Smooth muscle cell (in vitro differentiated cells): Measurements from ENCODE around the gene ACVR1C. TPM values are rescaled to one million over a fixed set of nuclear protein-coding genes. Genes with fewer than 3 reads are reported as not detected.

Experiments used
- DNase-seq: peaks from one replicate; lab custom pipeline; 2025; ENCODE audit not compliant: unreplicated experiment; lab: John Stamatoyannopoulos, UW
- H2AFZ ChIP-seq: fragments of 200-600 bp; sonication (generic); 2 replicates; pipeline ENCODE4 v1.6.0; 2016; ENCODE audit warnings: antibody characterized with exemption, low read depth, mild to moderate bottlenecking
- H3F3A ChIP-seq: fragments of 200-600 bp; sonication (generic); 2 replicates; pipeline ENCODE4 v1.6.0; 2017; ENCODE audit warnings: antibody characterized with exemption, low read depth
- H3K27ac ChIP-seq: fragments of 200-600 bp; sonication (generic); 2 replicates; pipeline ENCODE4 v1.5.1; 2016; ENCODE audit warnings: low read depth, mild to moderate bottlenecking
- H3K27me3 ChIP-seq: fragments of 200-600 bp; sonication (generic); 2 replicates; pipeline ENCODE4 v1.6.1; 2016; ENCODE audit warnings: low read depth, mild to moderate bottlenecking
- H3K36me3 ChIP-seq: fragments of 200-600 bp; sonication (generic); 2 replicates; pipeline ENCODE4 v1.5.1; 2016; ENCODE audit warnings: low read depth
- H3K4me1 ChIP-seq: fragments of 200-600 bp; sonication (generic); 2 replicates; pipeline ENCODE4 v1.5.1; 2016; ENCODE audit warnings: low read depth
- H3K4me2 ChIP-seq: fragments of 200-600 bp; sonication (generic); 2 replicates; pipeline ENCODE4 v1.6.0; 2016; ENCODE audit warnings: mild to moderate bottlenecking
- H3K4me3 ChIP-seq: fragments of 200-600 bp; sonication (generic); 2 replicates; pipeline ENCODE4 v1.5.1; 2016; ENCODE audit warnings: mild to moderate bottlenecking
- H3K79me2 ChIP-seq: fragments of 200-600 bp; sonication (generic); 2 replicates; pipeline ENCODE4 v1.6.0; 2016; ENCODE audit warnings: low read depth, mild to moderate bottlenecking
- H3K9ac ChIP-seq: fragments of 200-600 bp; sonication (generic); 2 replicates; pipeline ENCODE4 v1.6.0; 2016; ENCODE audit warnings: low read depth
- H3K9me3 ChIP-seq: fragments of 200-600 bp; sonication (generic); replicated peaks from 2 replicates; pipeline ENCODE4 v1.5.1; 2016; ENCODE audit warnings: low read depth
- H4K20me1 ChIP-seq: fragments of 200-600 bp; sonication (generic); 2 replicates; pipeline ENCODE4 v1.6.0; 2016; ENCODE audit warnings: low read depth
- WGBS: methylation state at CpG from one replicate; pipeline ENCODE4 v1.1.7; 2016; ENCODE audit warnings: low lambda C conversion rate; 5-methylcytosine and 5-hydroxymethylcytosine counted together
- polyA plus RNA-seq: library from polyadenylated mRNA; unstranded; fragments of >200 nt; fragmentation: Nextera tagmentation; extraction: Ambion mirVana; gene quantifications from 2 replicates; pipeline ENCODE4 v1.2.1, GENCODE V29; 2016
- total RNA-seq: library from RNA; depleted of rRNA; stranded (reverse); fragments of >200 nt; gene quantifications from 2 replicates; pipeline ENCODE4 v1.2.3, GENCODE V29; 2014
- TF ChIP-seq, protein P1 (sequence below): fragments of 200-600 bp; sonication (generic); IDR thresholded peaks from 2 replicates; pipeline ENCODE4 v1.5.1; 2017; ENCODE audit warnings: borderline replicate concordance, mild to moderate bottlenecking, antibody characterized with exemption; ENCODE audit not compliant: insufficient read depth, poor library complexity, severe bottlenecking

Gene ACVR1C
- total and polyA plus RNA-seq, 2 experiments from 2014 or later = 0.36 TPM; not detected in 1

DNA sequence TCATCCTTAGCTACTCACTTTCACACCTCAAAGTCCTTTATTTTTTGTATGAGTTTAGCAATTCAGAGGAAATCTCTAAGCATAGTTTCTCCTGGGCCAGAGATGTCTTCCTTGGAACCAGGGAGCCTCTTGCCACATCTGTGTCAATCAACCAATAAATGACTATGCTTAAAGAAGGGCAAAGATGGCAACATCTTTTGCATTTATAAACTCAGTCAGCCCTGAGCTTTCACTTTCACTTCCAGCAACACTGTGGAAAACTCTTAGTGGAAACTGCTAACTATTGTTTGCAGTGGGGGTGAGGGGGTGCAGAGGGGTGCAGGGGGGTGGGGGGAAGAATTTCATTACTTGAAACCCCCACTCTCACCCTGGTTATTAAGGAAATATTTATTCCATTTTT, 3.4 kb downstream of the ACVR1C start:
- no peak overlapping the region for H3K4me3 ChIP-seq
- H3K36me3 ChIP-seq = no peaks in the 10 kb centered on the region
- H2AFZ ChIP-seq = no peak overlapping the region
- peaks cover 8% of the 10 kb centered on the region for H3K4me1 ChIP-seq
- H4K20me1 ChIP-seq = no peaks in the 10 kb centered on the region
- no peak for DNase-seq
- no peaks in the 10 kb centered on the region for H3K79me2 ChIP-seq
- no peak overlapping the region for H3K4me2 ChIP-seq
- no peaks in the 10 kb centered on the region for H3K9me3 ChIP-seq
- H3F3A ChIP-seq = no peaks in the 10 kb centered on the region
- H3K9ac ChIP-seq = no peak overlapping the region
- H3K27me3 ChIP-seq = peaks cover 45% of the 10 kb centered on the region
- TF ChIP-seq, protein P1, sequence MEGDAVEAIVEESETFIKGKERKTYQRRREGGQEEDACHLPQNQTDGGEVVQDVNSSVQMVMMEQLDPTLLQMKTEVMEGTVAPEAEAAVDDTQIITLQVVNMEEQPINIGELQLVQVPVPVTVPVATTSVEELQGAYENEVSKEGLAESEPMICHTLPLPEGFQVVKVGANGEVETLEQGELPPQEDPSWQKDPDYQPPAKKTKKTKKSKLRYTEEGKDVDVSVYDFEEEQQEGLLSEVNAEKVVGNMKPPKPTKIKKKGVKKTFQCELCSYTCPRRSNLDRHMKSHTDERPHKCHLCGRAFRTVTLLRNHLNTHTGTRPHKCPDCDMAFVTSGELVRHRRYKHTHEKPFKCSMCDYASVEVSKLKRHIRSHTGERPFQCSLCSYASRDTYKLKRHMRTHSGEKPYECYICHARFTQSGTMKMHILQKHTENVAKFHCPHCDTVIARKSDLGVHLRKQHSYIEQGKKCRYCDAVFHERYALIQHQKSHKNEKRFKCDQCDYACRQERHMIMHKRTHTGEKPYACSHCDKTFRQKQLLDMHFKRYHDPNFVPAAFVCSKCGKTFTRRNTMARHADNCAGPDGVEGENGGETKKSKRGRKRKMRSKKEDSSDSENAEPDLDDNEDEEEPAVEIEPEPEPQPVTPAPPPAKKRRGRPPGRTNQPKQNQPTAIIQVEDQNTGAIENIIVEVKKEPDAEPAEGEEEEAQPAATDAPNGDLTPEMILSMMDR = no peak
- H3K27ac ChIP-seq = no peak overlapping the region

DNA sequence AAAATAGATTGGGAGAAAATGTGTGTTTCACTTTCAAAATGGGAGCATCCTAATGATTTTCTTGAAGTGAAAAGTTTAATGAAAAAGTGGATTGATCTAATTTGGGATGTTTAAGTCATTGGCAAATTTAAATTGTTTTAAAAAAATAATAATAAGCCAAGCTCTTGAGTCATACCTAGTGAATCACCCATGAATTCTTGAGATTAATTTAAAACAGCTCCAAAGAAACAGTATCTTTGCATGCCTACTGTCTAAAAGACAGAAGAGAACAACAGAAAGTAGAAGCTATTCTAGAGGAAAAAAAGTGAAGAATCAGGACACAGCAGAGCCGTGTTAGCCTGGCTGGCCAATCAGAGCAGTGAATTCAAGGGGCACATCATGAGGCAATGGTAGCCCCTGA, 7.7 kb downstream of the ACVR1C start:
- no peaks in the 10 kb centered on the region for H4K20me1 ChIP-seq
- H3K79me2 ChIP-seq = no peaks in the 10 kb centered on the region
- no peak for DNase-seq
- no peak overlapping the region for H3K9ac ChIP-seq
- no peak overlapping the region for H3K4me3 ChIP-seq
- no peaks in the 10 kb centered on the region for H3K4me1 ChIP-seq
- H3K9me3 ChIP-seq = no peaks in the 10 kb centered on the region
- peaks cover 37% of the 10 kb centered on the region for H3K27me3 ChIP-seq
- H3K27ac ChIP-seq = no peak overlapping the region
- H3K4me2 ChIP-seq = no peak overlapping the region
- no peak overlapping the region for H2AFZ ChIP-seq
- no peaks in the 10 kb centered on the region for H3K36me3 ChIP-seq
- no peaks in the 10 kb centered on the region for H3F3A ChIP-seq
- TF ChIP-seq, protein P1 = no peak
- 75% methylated on average over 1 of the region's 1 CpG for WGBS

DNA sequence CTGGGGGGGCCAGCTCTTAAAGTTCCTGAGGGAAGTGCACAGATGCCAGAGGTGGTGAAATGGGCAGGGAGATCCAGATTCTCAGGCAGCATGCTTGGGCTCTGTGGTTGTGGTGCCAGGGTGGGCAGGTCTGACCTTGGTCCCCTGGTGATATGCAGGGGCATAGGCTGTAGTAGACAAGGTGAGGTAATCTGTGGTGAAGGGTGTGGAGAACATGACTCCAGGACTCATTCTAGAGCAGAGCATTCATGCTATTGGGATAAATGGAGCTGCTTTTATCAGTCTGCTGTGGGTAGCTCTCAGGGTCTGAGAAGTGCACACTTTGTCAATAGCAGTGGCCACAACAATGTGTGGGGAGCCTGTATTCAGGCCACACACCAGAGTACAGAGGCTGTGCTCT, 16.9 kb downstream of the ACVR1C start:
- Histone ChIP-seq H3K9me3 (no peaks in the 10 kb centered on the region), H3K27ac (no peak overlapping the region), H3K27me3 (peaks cover 25% of the 10 kb centered on the region), H3K4me2 (no peak overlapping the region), H3K4me1 (no peaks in the 10 kb centered on the region), H2AFZ (no peak overlapping the region), H3K79me2 (no peaks in the 10 kb centered on the region), H3K4me3 (no peak overlapping the region), H3F3A (no peaks in the 10 kb centered on the region), H3K36me3 (no peaks in the 10 kb centered on the region), H4K20me1 (no peaks in the 10 kb centered on the region), H3K9ac (no peak overlapping the region)
- no peak for DNase-seq
- TF ChIP-seq, protein P1 = no peak

DNA sequence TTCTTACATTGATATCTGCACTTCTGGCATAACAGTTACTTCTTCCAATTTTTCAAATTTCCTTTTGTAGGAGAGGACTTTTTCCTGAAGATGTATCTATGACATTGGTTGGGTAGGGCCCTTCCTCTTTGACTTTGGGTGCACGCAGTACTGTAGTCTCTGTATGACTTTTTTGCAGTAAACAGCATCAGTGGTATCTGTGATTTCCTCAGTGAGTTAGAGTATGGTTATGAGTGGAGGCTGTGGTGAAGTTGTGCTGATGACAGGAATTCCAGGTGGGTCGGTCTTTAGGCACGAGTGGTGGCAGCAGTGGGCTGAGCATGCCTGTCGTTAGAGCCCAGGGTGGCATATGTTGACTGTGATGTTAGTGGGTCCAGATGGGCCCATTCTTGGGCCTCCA, 17.6 kb downstream of the ACVR1C start:
- no peaks in the 10 kb centered on the region for H3K36me3 ChIP-seq
- H2AFZ ChIP-seq = no peak overlapping the region
- H3K9me3 ChIP-seq = no peaks in the 10 kb centered on the region
- H3K9ac ChIP-seq = no peak overlapping the region
- H3K4me1 ChIP-seq = no peaks in the 10 kb centered on the region
- H3K4me2 ChIP-seq = no peak overlapping the region
- TF ChIP-seq, protein P1 = no peak
- H3K27ac ChIP-seq = no peak overlapping the region
- no peaks in the 10 kb centered on the region for H3F3A ChIP-seq
- DNase-seq = no peak
- H3K4me3 ChIP-seq = no peak overlapping the region
- no peaks in the 10 kb centered on the region for H4K20me1 ChIP-seq
- WGBS = 97% methylated on average over 4 of the region's 4 CpGs
- no peaks in the 10 kb centered on the region for H3K79me2 ChIP-seq
- peaks cover 30% of the 10 kb centered on the region for H3K27me3 ChIP-seq
